Mesenchymal stem cell (in vitro differentiated cells and primary cell): ENCODE results near the gene ITGAL.

Experiments used
- DNase-seq: peaks from one replicate; pipeline ENCODE4 v3.0.0-alpha.2; 2013
- H2AFZ ChIP-seq: one replicate; pipeline ENCODE4 v1.6.1; 2013; ENCODE audit warnings: low read depth, mild to moderate bottlenecking, control low read depth, inconsistent platforms, low read length, moderate library complexity
- H2AK5ac ChIP-seq: 2 replicates; pipeline ENCODE4 v1.6.1; 2013; ENCODE audit warnings: low read length, moderate library complexity, mild to moderate bottlenecking, inconsistent platforms; ENCODE audit not compliant: severe bottlenecking
- H2BK120ac ChIP-seq: one replicate; pipeline ENCODE4 v1.6.1; 2013; ENCODE audit warnings: low read depth, mild to moderate bottlenecking, inconsistent platforms, low read length, moderate library complexity
- H2BK12ac ChIP-seq, 2 experiments: one replicate each; pipeline ENCODE4 v1.6.1; 2013; ENCODE audit warnings: inconsistent platforms in 2 of 2, low read length in 2 of 2, mild to moderate bottlenecking in 2 of 2, moderate library complexity in 2 of 2, control low read depth in 1 of 2
- H2BK15ac ChIP-seq: one replicate; pipeline ENCODE4 v1.6.1; 2013; ENCODE audit warnings: mild to moderate bottlenecking, low read depth, inconsistent platforms; ENCODE audit not compliant: poor library complexity, severe bottlenecking
- H2BK5ac ChIP-seq: 2 replicates; pipeline ENCODE4 v1.6.1; 2013; ENCODE audit warnings: low read depth, mild to moderate bottlenecking, low read length, control low read depth, inconsistent platforms; ENCODE audit not compliant: poor library complexity, severe bottlenecking
- H3K14ac ChIP-seq, 2 experiments: one replicate each; pipeline ENCODE4 v1.6.1; 2013; ENCODE audit warnings: inconsistent platforms in 2 of 2, low read length in 2 of 2, control low read depth in 1 of 2, mild to moderate bottlenecking in 1 of 2, moderate library complexity in 1 of 2
- H3K18ac ChIP-seq, 2 experiments: one replicate each; pipeline ENCODE4 v1.6.1; 2013; ENCODE audit warnings: inconsistent platforms in 2 of 2, low read length in 2 of 2, control low read depth in 1 of 2, low read depth in 1 of 2, mild to moderate bottlenecking in 1 of 2
- H3K23ac ChIP-seq, 2 experiments: one replicate each; pipeline ENCODE4 v1.6.1; 2013; ENCODE audit warnings: inconsistent platforms in 2 of 2, low read length in 2 of 2, mild to moderate bottlenecking in 2 of 2, moderate library complexity in 2 of 2, control low read depth in 1 of 2
- H3K27ac ChIP-seq: 2 replicates; pipeline ENCODE4 v1.5.1; 2013; ENCODE audit warnings: mild to moderate bottlenecking, moderate library complexity, low read length, control low read depth, inconsistent platforms; ENCODE audit not compliant: poor library complexity, severe bottlenecking
- H3K27me3 ChIP-seq, 2 experiments: 2 replicates each; pipeline versions ENCODE4 v1.6.1 to v1.7.0; 2013; ENCODE audit warnings: low read length in 2 of 2, mild to moderate bottlenecking in 2 of 2, moderate library complexity in 2 of 2, control low read depth in 1 of 2, inconsistent platforms in 1 of 2; ENCODE audit not compliant: control insufficient read depth in 1 of 2, insufficient read depth in 1 of 2
- H3K36me3 ChIP-seq, 2 experiments: 2 replicates each; pipeline versions ENCODE4 v1.6.1 to v1.7.0; 2013; ENCODE audit warnings: low read length in 2 of 2, control low read depth in 1 of 2, inconsistent platforms in 1 of 2, low read depth in 1 of 2, mild to moderate bottlenecking in 1 of 2; ENCODE audit not compliant: insufficient read depth in 2 of 2, control insufficient read depth in 1 of 2
- H3K4ac ChIP-seq, 2 experiments: one replicate each; pipeline ENCODE4 v1.6.1; 2013; ENCODE audit warnings: inconsistent platforms in 2 of 2, low read length in 2 of 2, mild to moderate bottlenecking in 2 of 2, moderate library complexity in 2 of 2, control low read depth in 1 of 2, low read depth in 1 of 2
- H3K4me1 ChIP-seq: 2 replicates; pipeline ENCODE4 v1.6.1; 2013; ENCODE audit warnings: low read depth, low read length, control low read depth; ENCODE audit not compliant: control insufficient read depth, insufficient read depth
- H3K4me2 ChIP-seq: 2 replicates; pipeline ENCODE4 v1.6.1; 2013; ENCODE audit warnings: low read length, mild to moderate bottlenecking, inconsistent platforms; ENCODE audit not compliant: poor library complexity, severe bottlenecking
- H3K4me3 ChIP-seq, 2 experiments: 2 replicates each; pipeline versions ENCODE4 v1.5.1 to v1.7.0; 2013; ENCODE audit warnings: low read length in 2 of 2, mild to moderate bottlenecking in 2 of 2, control low read depth in 1 of 2, low read depth in 1 of 2; ENCODE audit not compliant: insufficient read depth in 1 of 2
- H3K79me1 ChIP-seq: replicated peaks from 2 replicates; pipeline ENCODE4 v1.6.1; 2013; ENCODE audit warnings: mild to moderate bottlenecking, control low read depth, low read length, inconsistent platforms; ENCODE audit not compliant: poor library complexity, severe bottlenecking
- H3K9ac ChIP-seq: 2 replicates; pipeline ENCODE4 v1.7.0; 2013; ENCODE audit warnings: mild to moderate bottlenecking, low read length, moderate library complexity
- H3K9me3 ChIP-seq: 2 replicates; pipeline ENCODE4 v1.7.0; 2013; ENCODE audit warnings: mild to moderate bottlenecking, low read length; ENCODE audit not compliant: control insufficient read depth
- H4K8ac ChIP-seq: one replicate; pipeline ENCODE4 v1.6.1; 2013; ENCODE audit warnings: inconsistent platforms, mild to moderate bottlenecking, low read length, moderate library complexity
- H4K91ac ChIP-seq: one replicate; pipeline ENCODE4 v1.6.1; 2013; ENCODE audit warnings: mild to moderate bottlenecking, low read length, inconsistent platforms
- WGBS: methylation state at CpG from one replicate; pipeline ENCODE4 v1.1.7; 2013; ENCODE audit warnings: mixed read lengths; 5-methylcytosine and 5-hydroxymethylcytosine counted together

The ITGAL gene

GRCh38 chr16:30532285-30533145 lies 60.0 kb downstream of the ITGAL start:
- no peak overlapping the region for H3K4me2 ChIP-seq
- H3K14ac ChIP-seq: no peak overlapping the region
- H3K27ac ChIP-seq: no peak overlapping the region
- H2BK12ac ChIP-seq: no peak overlapping the region
- DNase-seq: no peak
- H3K9me3 ChIP-seq: no peaks in the 10 kb centered on the region
- no peak overlapping the region for H3K23ac ChIP-seq
- H2BK120ac ChIP-seq: no peak overlapping the region
- H3K4ac ChIP-seq: no peak overlapping the region
- no peak overlapping the region for H4K91ac ChIP-seq
- peaks cover 12 to 25% of the 10 kb centered on the region in 2 experiments for H3K36me3 ChIP-seq
- no peak overlapping the region for H4K8ac ChIP-seq
- H3K4me3 ChIP-seq: no peak overlapping the region
- H3K18ac ChIP-seq: no peak overlapping the region
- no peak overlapping the region for H2BK5ac ChIP-seq
- peaks cover 20% of the 10 kb centered on the region for H3K79me1 ChIP-seq
- WGBS: 96% methylated on average over 57 of the region's 57 CpGs
- no peak overlapping the region for H2AK5ac ChIP-seq
- no peak overlapping the region for H2BK15ac ChIP-seq
- H3K9ac ChIP-seq: no peak overlapping the region
- peaks cover 20% of the 10 kb centered on the region for H3K4me1 ChIP-seq
- H2AFZ ChIP-seq: no peak overlapping the region
- no peaks in the 10 kb centered on the region for H3K27me3 ChIP-seq

DNA sequence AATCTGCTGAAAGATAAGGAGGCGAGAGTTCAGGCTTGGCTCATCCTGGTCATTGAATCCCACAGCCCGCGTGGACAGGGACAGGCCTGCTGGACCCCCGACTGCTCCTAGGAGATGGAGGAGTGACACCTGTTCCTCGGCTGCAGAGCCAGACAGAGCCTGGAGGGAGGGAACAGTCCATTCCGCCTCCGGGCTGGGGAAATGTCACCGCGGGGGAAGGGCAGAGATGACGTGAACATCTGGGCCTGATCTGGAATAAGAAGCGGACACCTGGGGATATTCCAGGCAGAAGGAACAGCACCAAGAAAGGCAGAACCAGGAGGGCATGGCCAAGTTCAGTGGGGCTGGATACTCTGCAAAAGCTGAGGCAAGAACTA lies 60.6 kb downstream of the ITGAL start:
- Histone ChIP-seq H3K4me2 (no peak overlapping the region), H4K8ac (peak overlapping the region; percentile 51), H3K4me3 (no peak overlapping the region), H2AFZ (no peak overlapping the region), H3K9ac (no peak overlapping the region), H3K79me1 (peaks cover 20% of the 10 kb centered on the region), H4K91ac (no peak overlapping the region), H3K36me3 (peaks cover 12 to 25% of the 10 kb centered on the region in 2 experiments), H3K23ac (no peak overlapping the region), H2BK5ac (no peak overlapping the region), H3K9me3 (no peaks in the 10 kb centered on the region), H2BK120ac (no peak overlapping the region), H2BK15ac (no peak overlapping the region), H3K14ac (no peak overlapping the region), H3K4me1 (peaks cover 18% of the 10 kb centered on the region), H3K27ac (no peak overlapping the region), H3K27me3 (no peaks in the 10 kb centered on the region), H3K4ac (no peak overlapping the region), H2BK12ac (no peak overlapping the region), H3K18ac (no peak overlapping the region), H2AK5ac (no peak overlapping the region)
- no peak for DNase-seq
- 89% methylated on average over 11 of the region's 11 CpGs for WGBS

GRCh38 chr16:30533748-30534367 lies 61.3 kb downstream of the ITGAL start:
- no peak for DNase-seq
- Histone ChIP-seq H3K14ac (no peak overlapping the region), H3K4me1 (peaks cover 18% of the 10 kb centered on the region), H3K4ac (peak overlapping the region; percentile 35 to 93), H3K4me3 (peak overlapping the region; percentile 55 to 89), H4K91ac (peak overlapping the region; percentile 97), H3K4me2 (peak overlapping the region; percentile 61), H2AFZ (peak overlapping the region; percentile 79), H2BK5ac (no peak overlapping the region), H3K9ac (peak overlapping the region; percentile 97), H2BK12ac (no peak overlapping the region), H2BK15ac (no peak overlapping the region), H3K36me3 (peaks cover 12 to 25% of the 10 kb centered on the region in 2 experiments), H4K8ac (peak overlapping the region; percentile 100), H2BK120ac (peak overlapping the region; percentile 77), H3K9me3 (no peaks in the 10 kb centered on the region), H3K27me3 (no peaks in the 10 kb centered on the region), H3K27ac (no peak overlapping the region), H2AK5ac (no peak overlapping the region), H3K18ac (peak overlapping the region; percentile 89 to 98), H3K23ac (no peak overlapping the region), H3K79me1 (peaks cover 18% of the 10 kb centered on the region)
- WGBS: 48% methylated on average over 29 of the region's 29 CpGs
